Measurements from ENCODE around the gene ILF2. TPM values are rescaled to one million over a fixed set of nuclear protein-coding genes. Genes with fewer than 3 reads are reported as not detected.
"Not testable (repeated sequence)": the region's sequence is repeated elsewhere in the genome, so short reads cannot be mapped to it uniquely, and the experiment has no call there.

Gene ILF2
- total RNA-seq, 1 donor from 2014 or later: 474 TPM

GRCh38 chr1:153642161-153642560, 28.6 kb downstream of the ILF2 start:
- peaks cover 40% of the 10 kb centered on the region for H3K36me3 Mint-ChIP-seq

GRCh38 chr1:153640861-153641260, 29.9 kb downstream of the ILF2 start:
- H3K27ac Mint-ChIP-seq: no peak overlapping the region
- H3K9me3 Mint-ChIP-seq: no peaks in the 10 kb centered on the region
- peaks cover 54% of the 10 kb centered on the region for H3K36me3 ChIP-seq
- no peak overlapping the region for H3K27ac ChIP-seq
- no peaks in the 10 kb centered on the region for H3K4me1 ChIP-seq
- peaks cover 54% of the 10 kb centered on the region for H3F3A ChIP-seq (ENCODE audit: low read depth)
- peaks cover 52% of the 10 kb centered on the region for H4K20me1 ChIP-seq (ENCODE audit: low read depth)
- peaks cover 79% of the 10 kb centered on the region for H3K79me2 ChIP-seq (ENCODE audit: low read depth)
- TF ChIP-seq CTCF (IDR thresholded peaks at IDR 0.05): no peak
- no peak for TF ChIP-seq EZH2 (IDR thresholded peaks at IDR 0.05)
- TF ChIP-seq EZH2phosphoT487 (IDR thresholded peaks at IDR 0.05): no peak
- no peaks in the 10 kb centered on the region for H3K27me3 ChIP-seq
- H3K4me3 Mint-ChIP-seq: no peak overlapping the region
- no peak overlapping the region for H3K4me3 ChIP-seq
- H3K36me3 Mint-ChIP-seq: peaks cover 39% of the 10 kb centered on the region
- DNase-seq (ENCODE audit: low spot score): no peak
- no peak overlapping the region for H3K4me2 ChIP-seq
- H3K27me3 Mint-ChIP-seq (ENCODE audit: insufficient read depth, low read depth): no peaks in the 10 kb centered on the region
- no peak overlapping the region for H2AFZ ChIP-seq (replicated peaks)
- peaks cover 5% of the 10 kb centered on the region for H3K4me1 Mint-ChIP-seq
- no peak overlapping the region for H3K9ac ChIP-seq
- H3K9me3 ChIP-seq (ENCODE audit: low read depth): no peaks in the 10 kb centered on the region

More at GRCh38 chr1:153642161-153642560, 28.6 kb downstream of the ILF2 start:
- no peak overlapping the region for H3K27ac ChIP-seq
- H3K4me3 ChIP-seq: no peak overlapping the region
- H3K9me3 ChIP-seq (ENCODE audit: low read depth): no peaks in the 10 kb centered on the region
- TF ChIP-seq EZH2phosphoT487 (IDR thresholded peaks at IDR 0.05): no peak
- TF ChIP-seq CTCF (IDR thresholded peaks at IDR 0.05): no peak
- no peak overlapping the region for H2AFZ ChIP-seq (replicated peaks)
- peaks cover under 1% of the 10 kb centered on the region for H3K4me1 Mint-ChIP-seq
- peaks cover 41% of the 10 kb centered on the region for H3K36me3 ChIP-seq
- H3K4me2 ChIP-seq: no peak overlapping the region
- H3K27me3 Mint-ChIP-seq (ENCODE audit: insufficient read depth, low read depth): peaks cover 2% of the 10 kb centered on the region
- H3F3A ChIP-seq (ENCODE audit: low read depth): peaks cover 57% of the 10 kb centered on the region
- no peak overlapping the region for H3K9ac ChIP-seq
- no peak overlapping the region for H3K4me3 Mint-ChIP-seq
- no peaks in the 10 kb centered on the region for H3K27me3 ChIP-seq
- no peaks in the 10 kb centered on the region for H3K4me1 ChIP-seq
- H3K27ac Mint-ChIP-seq: no peak overlapping the region
- peaks cover 46% of the 10 kb centered on the region for H4K20me1 ChIP-seq (ENCODE audit: low read depth)
- no peaks in the 10 kb centered on the region for H3K9me3 Mint-ChIP-seq
- no peak for DNase-seq (ENCODE audit: low spot score)
- peaks cover 66% of the 10 kb centered on the region for H3K79me2 ChIP-seq (ENCODE audit: low read depth)

- peaks cover 37% of the 10 kb centered on the region for H3K36me3 Mint-ChIP-seq
- H3F3A ChIP-seq (ENCODE audit: low read depth): peaks cover 48% of the 10 kb centered on the region
- not testable (repeated sequence) for H3K9me3 ChIP-seq (ENCODE audit: low read depth); DNase-seq (ENCODE audit: low spot score); H3K4me2 ChIP-seq; H3K4me1 ChIP-seq; H3K9me3 Mint-ChIP-seq; H3K27ac ChIP-seq; H3K27ac Mint-ChIP-seq; H3K4me3 Mint-ChIP-seq; H3K27me3 Mint-ChIP-seq (ENCODE audit: insufficient read depth, low read depth); H3K4me1 Mint-ChIP-seq; H2AFZ ChIP-seq (replicated peaks); H3K27me3 ChIP-seq; H3K9ac ChIP-seq; H3K4me3 ChIP-seq
- peaks cover 59% of the 10 kb centered on the region for H4K20me1 ChIP-seq (ENCODE audit: low read depth)
- peaks cover 85% of the 10 kb centered on the region for H3K79me2 ChIP-seq (ENCODE audit: low read depth)
- H3K36me3 ChIP-seq: peaks cover 54% of the 10 kb centered on the region
Observed at GRCh38 chr1:153640213-153640612, 30.6 kb downstream of the ILF2 start.

GRCh38 chr1:153639280-153639679, 31.5 kb downstream of the ILF2 start:
- H3K36me3 ChIP-seq: peaks cover 50% of the 10 kb centered on the region
- DNase-seq (ENCODE audit: low spot score): no peak
- no peaks in the 10 kb centered on the region for H3K27me3 ChIP-seq
- H3K4me3 Mint-ChIP-seq: no peak overlapping the region
- H3K27ac ChIP-seq: no peak overlapping the region
- H3K4me2 ChIP-seq: no peak overlapping the region
- H3K4me1 ChIP-seq: peaks cover 8% of the 10 kb centered on the region
- no peak overlapping the region for H2AFZ ChIP-seq (replicated peaks)
- peaks cover 42% of the 10 kb centered on the region for H3F3A ChIP-seq (ENCODE audit: low read depth)
- TF ChIP-seq EZH2 (IDR thresholded peaks at IDR 0.05) (no peak), EZH2phosphoT487 (IDR thresholded peaks at IDR 0.05) (no peak), CTCF (IDR thresholded peaks at IDR 0.05) (no peak)
- no peaks in the 10 kb centered on the region for H3K9me3 ChIP-seq (ENCODE audit: low read depth)
- H3K4me3 ChIP-seq: no peak overlapping the region
- H4K20me1 ChIP-seq (ENCODE audit: low read depth): peaks cover 66% of the 10 kb centered on the region
- no peak overlapping the region for H3K9ac ChIP-seq
- no peak overlapping the region for H3K27ac Mint-ChIP-seq
- H3K36me3 Mint-ChIP-seq: peaks cover 37% of the 10 kb centered on the region
- peaks cover 13% of the 10 kb centered on the region for H3K4me1 Mint-ChIP-seq
- no peaks in the 10 kb centered on the region for H3K27me3 Mint-ChIP-seq (ENCODE audit: insufficient read depth, low read depth)
- no peaks in the 10 kb centered on the region for H3K9me3 Mint-ChIP-seq
- peaks cover 94% of the 10 kb centered on the region for H3K79me2 ChIP-seq (ENCODE audit: low read depth)
